PC-3 (cell line): ENCODE measurements around the gene FTO. TPM values are rescaled to one million over a fixed set of nuclear protein-coding genes. Genes with fewer than 3 reads are reported as not detected.

Experiments
- ATAC-seq: fragments of 200-7000 bp; cut with Tn5 transposase; 2 replicates; pipeline ENCODE4 v1.9.1; 2020; ENCODE audit warnings: mild to moderate bottlenecking, moderate library complexity
- BruUV-seq: library from RNA; stranded (reverse); fragments of 400-500 nt; replicated peaks from 2 replicates; lab custom pipeline; 2021; lab: Mats Ljungman, UMichigan
- CTCF ChIA-PET: fragments of 300-600 bp; sonication (Branson Sonifier 250); formaldehyde crosslinking; loops from one replicate; lab custom pipeline; 2022; ENCODE audit warnings: antibody characterized with exemption; lab: Charles Lee
- POLR2A ChIA-PET: fragments of 300-600 bp; sonication (Branson Sonifier 250); formaldehyde crosslinking; loops from one replicate; lab custom pipeline; 2022; ENCODE audit warnings: antibody characterized with exemption; ENCODE audit not compliant: unreplicated experiment; lab: Charles Lee
- DNase-seq: peaks from one replicate; pipeline ENCODE4 v3.0.0-alpha.2; 2015
- H2AFZ ChIP-seq: fragments of 300-600 bp; sonication (generic); 2 replicates; pipeline ENCODE4 v1.6.0; 2016; ENCODE audit warnings: antibody characterized with exemption, low read length
- H3F3A ChIP-seq: fragments of 300-600 bp; sonication (generic); one replicate; pipeline ENCODE4 v1.6.0; 2017; ENCODE audit warnings: antibody characterized with exemption, low read length, control low read depth, mild to moderate bottlenecking; ENCODE audit not compliant: unreplicated experiment
- H3K27ac ChIP-seq: fragments of 300-600 bp; sonication (generic); 2 replicates; pipeline ENCODE4 v1.5.1; 2016; ENCODE audit warnings: mild to moderate bottlenecking, low read length
- H3K27me3 ChIP-seq: fragments of 300-600 bp; sonication (generic); 2 replicates; pipeline ENCODE4 v1.6.1; 2016; ENCODE audit warnings: low read length, mixed read lengths
- H3K36me3 ChIP-seq: fragments of 300-600 bp; sonication (generic); 2 replicates; pipeline ENCODE4 v1.6.1; 2016; ENCODE audit warnings: low read depth, mixed run types, low read length, mixed read lengths
- H3K4me1 ChIP-seq: fragments of 300-600 bp; sonication (generic); 2 replicates; pipeline ENCODE4 v1.5.1; 2016; ENCODE audit warnings: low read length; ENCODE audit not compliant: insufficient read depth
- H3K4me2 ChIP-seq: fragments of 300-600 bp; sonication (generic); 2 replicates; pipeline ENCODE4 v1.6.0; 2016; ENCODE audit warnings: low read length
- H3K4me3 ChIP-seq: fragments of 300-600 bp; sonication (generic); 2 replicates; pipeline ENCODE4 v1.5.1; 2016; ENCODE audit warnings: mild to moderate bottlenecking, low read length, mixed read lengths
- H3K79me2 ChIP-seq: fragments of 300-600 bp; sonication (generic); 2 replicates; pipeline ENCODE4 v1.6.1; 2017; ENCODE audit warnings: low read length, mixed read lengths
- H3K9ac ChIP-seq: fragments of 300-600 bp; sonication (generic); 2 replicates; pipeline ENCODE4 v1.6.0; 2016; ENCODE audit warnings: mild to moderate bottlenecking, low read length
- H3K9me2 ChIP-seq: fragments of 300-600 bp; sonication (generic); replicated peaks from 2 replicates; pipeline ENCODE4 v1.6.1; 2016; ENCODE audit warnings: mixed run types, low read length, mixed read lengths
- H3K9me3 ChIP-seq: fragments of 300-600 bp; sonication (generic); 2 replicates; pipeline ENCODE4 v1.6.1; 2016; ENCODE audit warnings: low read length, mixed read lengths
- H4K20me1 ChIP-seq: fragments of 300-600 bp; sonication (generic); 2 replicates; pipeline ENCODE4 v1.6.1; 2016; ENCODE audit warnings: low read length, mixed read lengths
- EZH2 ChIP-seq: fragments of 300-600 bp; sonication (generic); IDR thresholded peaks from one replicate; pipeline ENCODE4 v1.6.1; 2017; ENCODE audit warnings: antibody characterized with exemption, mild to moderate bottlenecking, low read length; ENCODE audit not compliant: unreplicated experiment
- EZH2phosphoT487 ChIP-seq: fragments of 300-600 bp; sonication (generic); IDR thresholded peaks from 2 replicates; pipeline ENCODE4 v1.6.1; 2018; ENCODE audit warnings: mild to moderate bottlenecking, antibody characterized with exemption, low read length, borderline replicate concordance
- intact Hi-C: fragments of 100-400 bp; cut with micrococcal nuclease; formaldehyde crosslinking; loops from 2 replicates; pipeline ENCODE4 v1.9.0; 2023
- total RNA-seq: library from RNA; depleted of rRNA; stranded (reverse); fragments of >200 nt; gene quantifications from 2 replicates; pipeline ENCODE4 v1.2.3, GENCODE V29; 2014
- TF ChIP-seq, protein P1 (sequence below): fragments of 300-600 bp; sonication (generic); conservative IDR thresholded peaks from 2 replicates; pipeline ENCODE4 v1.5.1; 2017; ENCODE audit warnings: antibody characterized with exemption, low read depth, mild to moderate bottlenecking, low read length

The FTO gene
- total RNA-seq, 1 experiment from 2014 or later = 27.0 TPM

DNA sequence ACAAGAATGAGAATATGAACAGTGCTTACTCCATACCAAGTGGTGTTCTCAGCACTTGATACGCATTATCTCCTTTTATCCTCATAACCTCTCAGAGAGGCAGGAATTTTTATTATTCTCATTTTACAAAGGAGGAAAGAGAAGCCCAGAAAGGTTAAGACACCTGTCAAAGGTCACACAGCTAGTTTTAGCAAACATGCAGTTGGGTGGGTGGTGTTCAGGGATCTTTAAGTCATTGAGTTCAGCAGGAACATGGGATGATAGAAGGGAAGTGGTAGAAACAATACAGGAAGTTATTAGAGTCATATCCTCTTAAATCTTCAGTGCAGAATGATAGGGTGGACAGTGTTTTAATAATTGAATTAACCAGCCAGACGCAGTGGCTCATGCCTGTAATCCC lies 487.2 kb downstream of the FTO start:
- Histone ChIP-seq H3K79me2 (no peaks in the 10 kb centered on the region), H3K4me1 (no peaks in the 10 kb centered on the region), H3K36me3 (no peaks in the 10 kb centered on the region), H3K4me2 (no peak overlapping the region), H3K4me3 (no peak overlapping the region), H2AFZ (no peak overlapping the region), H3K9ac (no peak overlapping the region), H3K27ac (no peak overlapping the region), H3K9me2 (no peaks in the 10 kb centered on the region), H4K20me1 (no peaks in the 10 kb centered on the region), H3F3A (no peaks in the 10 kb centered on the region), H3K27me3 (peaks cover 13% of the 10 kb centered on the region), H3K9me3 (no peaks in the 10 kb centered on the region)
- intact Hi-C loops = no loop called here
- TF ChIP-seq EZH2phosphoT487 = no peak
- TF ChIP-seq EZH2 = no peak
- TF ChIP-seq, protein P1, sequence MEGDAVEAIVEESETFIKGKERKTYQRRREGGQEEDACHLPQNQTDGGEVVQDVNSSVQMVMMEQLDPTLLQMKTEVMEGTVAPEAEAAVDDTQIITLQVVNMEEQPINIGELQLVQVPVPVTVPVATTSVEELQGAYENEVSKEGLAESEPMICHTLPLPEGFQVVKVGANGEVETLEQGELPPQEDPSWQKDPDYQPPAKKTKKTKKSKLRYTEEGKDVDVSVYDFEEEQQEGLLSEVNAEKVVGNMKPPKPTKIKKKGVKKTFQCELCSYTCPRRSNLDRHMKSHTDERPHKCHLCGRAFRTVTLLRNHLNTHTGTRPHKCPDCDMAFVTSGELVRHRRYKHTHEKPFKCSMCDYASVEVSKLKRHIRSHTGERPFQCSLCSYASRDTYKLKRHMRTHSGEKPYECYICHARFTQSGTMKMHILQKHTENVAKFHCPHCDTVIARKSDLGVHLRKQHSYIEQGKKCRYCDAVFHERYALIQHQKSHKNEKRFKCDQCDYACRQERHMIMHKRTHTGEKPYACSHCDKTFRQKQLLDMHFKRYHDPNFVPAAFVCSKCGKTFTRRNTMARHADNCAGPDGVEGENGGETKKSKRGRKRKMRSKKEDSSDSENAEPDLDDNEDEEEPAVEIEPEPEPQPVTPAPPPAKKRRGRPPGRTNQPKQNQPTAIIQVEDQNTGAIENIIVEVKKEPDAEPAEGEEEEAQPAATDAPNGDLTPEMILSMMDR = no peak
- no peak for ATAC-seq
- CTCF ChIA-PET = no interaction called here
- DNase-seq = no peak
- no TSS peak for BruUV-seq
- POLR2A ChIA-PET = no interaction called here

GRCh38 chr16:54191592-54191991 lies 487.6 kb downstream of the FTO start:
- Histone ChIP-seq H3K9ac (no peak overlapping the region), H3K36me3 (no peaks in the 10 kb centered on the region), H3K4me3 (no peak overlapping the region), H4K20me1 (no peaks in the 10 kb centered on the region), H3K9me2 (no peaks in the 10 kb centered on the region), H3K4me1 (no peaks in the 10 kb centered on the region), H3K27me3 (peaks cover 9% of the 10 kb centered on the region), H3K27ac (no peak overlapping the region), H3F3A (no peaks in the 10 kb centered on the region), H2AFZ (no peak overlapping the region), H3K79me2 (no peaks in the 10 kb centered on the region), H3K4me2 (no peak overlapping the region), H3K9me3 (no peaks in the 10 kb centered on the region)
- intact Hi-C loops = no loop called here
- DNase-seq (no peak), ATAC-seq (no peak)
- ChIA-PET CTCF (no interaction called here), POLR2A (no interaction called here)
- TF ChIP-seq EZH2phosphoT487 = no peak
- TF ChIP-seq, protein P1 = no peak
- TF ChIP-seq EZH2 = no peak
- BruUV-seq = no TSS peak

GRCh38 chr16:54193013-54193664 lies 489.2 kb downstream of the FTO start:
- intact Hi-C loops = no loop called here
- H3K9me2 ChIP-seq = no peaks in the 10 kb centered on the region
- POLR2A ChIA-PET = no interaction called here
- H3K4me1 ChIP-seq = no peaks in the 10 kb centered on the region
- H3K9ac ChIP-seq = no peak overlapping the region
- DNase-seq (no peak), ATAC-seq (no peak)
- H3K4me2 ChIP-seq = no peak overlapping the region
- H3K79me2 ChIP-seq = no peaks in the 10 kb centered on the region
- no TSS peak for BruUV-seq
- no peak overlapping the region for H3K4me3 ChIP-seq
- H3K27ac ChIP-seq = no peak overlapping the region
- H2AFZ ChIP-seq = no peak overlapping the region
- H4K20me1 ChIP-seq = no peaks in the 10 kb centered on the region
- no peaks in the 10 kb centered on the region for H3K9me3 ChIP-seq
- CTCF ChIA-PET = no interaction called here
- no peaks in the 10 kb centered on the region for H3F3A ChIP-seq
- TF ChIP-seq EZH2phosphoT487 (no peak), EZH2 (no peak)
- TF ChIP-seq, protein P1 = no peak
- H3K36me3 ChIP-seq = no peaks in the 10 kb centered on the region
- no peaks in the 10 kb centered on the region for H3K27me3 ChIP-seq
